GM21381 (cell line): ENCODE data around the gene GALK2.
"Not testable (repeated sequence)": the region's sequence is repeated elsewhere in the genome, so short reads cannot be mapped to it uniquely, and the experiment has no call there.

Experiments used
- ATAC-seq: cut with Tn5 transposase; IDR thresholded peaks from one replicate; pipeline ENCODE4 v1.9.1; 2021; ENCODE audit warnings: mild to moderate bottlenecking, moderate library complexity; ENCODE audit not compliant: unreplicated experiment

GALK2 gene

GRCh38 chr15:49163678-49164077 lies 6.4 kb upstream of the GALK2 start:
- ATAC-seq, result no peak

DNA sequence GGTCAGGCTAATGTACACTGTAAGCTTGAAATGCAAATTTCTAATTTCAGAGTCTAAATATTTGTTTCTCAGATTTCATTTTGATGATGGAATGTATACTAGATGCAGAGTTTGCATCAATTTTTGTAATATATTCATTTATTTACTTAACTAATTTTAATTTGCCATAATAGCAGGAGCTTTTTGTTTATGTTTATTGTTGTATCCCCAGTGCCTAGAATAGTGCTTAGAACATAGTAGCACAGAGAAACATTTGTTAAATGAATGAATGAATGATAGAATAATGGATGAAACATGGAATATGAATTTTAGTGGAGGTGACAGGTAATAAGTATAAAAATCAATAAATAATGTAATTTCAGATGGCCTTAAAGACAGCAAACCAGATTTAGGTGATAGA lies 5.2 kb upstream of the GALK2 start:
- ATAC-seq, result no peak

- ATAC-seq, result no peak
Measured at GRCh38 chr15:49168016-49168415, 2.0 kb upstream of the GALK2 start.

DNA sequence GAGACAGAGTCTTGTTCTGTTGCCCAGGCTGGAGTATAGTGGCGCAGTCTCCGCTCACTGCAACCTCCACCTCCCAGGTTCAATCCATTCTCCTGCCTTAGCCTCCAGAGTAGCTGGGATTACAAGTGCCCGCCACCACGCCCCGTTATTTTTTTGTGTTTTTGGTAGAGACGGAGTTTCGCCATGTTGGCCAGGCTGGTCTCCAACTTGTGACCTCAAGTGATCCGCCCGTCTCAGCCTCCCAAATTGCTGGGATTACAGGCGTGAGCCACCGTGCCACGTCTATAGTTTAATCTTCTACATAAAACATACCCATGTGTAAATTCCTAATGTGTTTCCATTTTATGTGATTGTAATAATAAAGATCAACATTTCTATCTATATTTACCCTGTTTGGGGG lies 1.7 kb downstream of the GALK2 start:
- no peak for ATAC-seq

DNA sequence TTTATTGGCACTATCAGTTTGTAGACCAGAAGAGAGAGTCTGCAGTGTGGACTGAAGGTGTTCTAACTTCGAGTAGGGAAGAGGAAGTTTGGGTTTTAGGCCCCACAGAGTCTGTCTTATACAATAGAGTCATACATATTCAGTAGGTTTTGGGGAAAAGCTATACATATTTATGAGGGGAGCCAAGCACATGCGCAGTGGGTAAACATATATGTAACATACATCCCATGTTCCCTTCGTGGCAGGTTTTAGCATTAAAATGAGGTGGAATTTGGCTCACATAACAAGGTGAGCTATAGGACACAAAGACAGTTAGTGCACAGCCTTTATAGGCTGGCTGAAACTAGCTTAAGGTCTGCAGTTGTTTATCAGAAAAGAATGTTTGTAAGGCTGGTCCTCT lies 4.9 kb downstream of the GALK2 start:
- no peak for ATAC-seq

DNA sequence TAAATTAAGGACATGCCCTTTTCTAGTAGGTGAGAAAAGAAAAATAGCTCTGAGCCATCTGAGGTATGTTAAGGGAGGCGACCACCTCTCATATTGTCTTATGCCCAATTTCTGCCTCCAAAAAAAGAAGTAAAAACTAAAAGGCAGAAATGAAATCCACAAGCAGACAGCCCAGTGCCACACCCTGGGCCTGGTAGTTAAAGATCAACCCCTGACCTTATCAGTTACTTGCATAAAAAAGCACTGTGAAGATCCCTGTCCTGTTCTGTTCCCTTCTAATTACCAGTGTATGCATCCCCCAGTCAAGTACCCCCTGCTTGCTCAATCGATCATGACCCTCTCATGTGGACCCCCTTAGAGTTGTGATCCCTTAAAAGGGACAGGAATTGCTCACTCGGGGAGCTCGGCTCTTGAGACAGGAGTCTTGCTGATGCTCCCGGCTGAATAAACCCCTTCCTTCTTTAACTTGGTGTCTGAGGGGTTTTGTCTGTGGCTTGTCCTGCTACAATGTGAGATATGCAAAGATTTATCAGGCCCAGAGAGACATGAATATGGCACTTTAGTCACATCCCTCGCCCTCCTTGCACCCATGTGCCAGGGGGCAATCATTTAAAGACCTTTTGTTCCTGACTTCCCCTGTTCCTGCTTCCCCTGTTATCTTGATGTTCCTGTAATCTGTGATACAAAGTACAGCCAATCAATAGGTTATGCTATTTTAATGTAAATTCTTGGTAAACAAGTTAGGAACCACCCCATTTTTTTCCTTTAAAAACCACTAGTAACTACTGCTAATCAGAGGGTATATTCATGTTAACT lies 5.7 kb downstream of the GALK2 start:
- ATAC-seq, result not testable (repeated sequence)

GRCh38 chr15:49178497-49178896 lies 8.4 kb downstream of the GALK2 start:
- no peak for ATAC-seq

- ATAC-seq, result no peak
Measured at GRCh38 chr15:49179433-49180190, 9.6 kb downstream of the GALK2 start.

DNA sequence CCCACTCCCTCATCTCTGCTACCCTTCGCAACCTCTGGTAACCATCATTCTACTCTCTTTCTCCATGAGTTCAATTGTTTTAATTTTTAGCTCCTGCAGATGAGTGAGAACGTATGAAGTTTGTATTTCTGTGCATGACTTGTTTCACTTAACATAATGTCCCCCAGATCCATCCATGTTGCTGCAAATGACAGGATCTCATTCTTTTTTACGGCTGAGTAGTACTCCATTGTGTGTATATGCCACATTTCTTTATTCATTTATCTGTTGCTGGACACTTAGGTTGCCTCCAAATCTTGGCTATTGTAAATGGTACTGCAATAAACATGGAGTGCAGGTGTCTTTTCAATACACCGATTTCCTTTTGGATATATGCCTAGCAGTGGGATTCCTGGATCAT lies 12.1 kb downstream of the GALK2 start:
- no peak for ATAC-seq

GRCh38 chr15:49183741-49184140 lies 13.7 kb downstream of the GALK2 start:
- ATAC-seq, result not testable (repeated sequence)

DNA sequence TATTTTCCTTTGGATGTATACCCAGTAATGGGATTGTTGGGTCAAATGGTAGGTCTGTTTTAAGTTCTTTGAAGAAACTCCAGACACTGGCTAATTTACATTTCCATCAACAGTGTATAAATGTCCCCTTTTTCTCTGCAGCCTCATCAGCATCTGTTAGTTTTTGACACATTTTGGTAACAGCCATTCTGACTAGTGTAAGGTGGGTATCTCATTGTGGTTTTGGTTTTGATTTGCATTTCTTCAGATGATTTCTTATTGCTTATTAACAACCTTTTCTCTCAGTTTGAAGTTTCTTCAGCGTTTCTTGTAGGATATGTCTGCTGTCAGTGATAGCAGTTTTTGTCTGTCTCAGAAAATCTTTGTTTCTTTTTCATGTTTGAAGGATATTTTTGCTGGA lies 15.4 kb downstream of the GALK2 start:
- ATAC-seq, result peak; percentile 83

GRCh38 chr15:49187549-49188245 lies 17.6 kb downstream of the GALK2 start:
- no peak for ATAC-seq

GRCh38 chr15:49188933-49189332 lies 18.9 kb downstream of the GALK2 start:
- no peak for ATAC-seq

GRCh38 chr15:49189631-49190030 lies 19.6 kb downstream of the GALK2 start:
- ATAC-seq, result no peak

DNA sequence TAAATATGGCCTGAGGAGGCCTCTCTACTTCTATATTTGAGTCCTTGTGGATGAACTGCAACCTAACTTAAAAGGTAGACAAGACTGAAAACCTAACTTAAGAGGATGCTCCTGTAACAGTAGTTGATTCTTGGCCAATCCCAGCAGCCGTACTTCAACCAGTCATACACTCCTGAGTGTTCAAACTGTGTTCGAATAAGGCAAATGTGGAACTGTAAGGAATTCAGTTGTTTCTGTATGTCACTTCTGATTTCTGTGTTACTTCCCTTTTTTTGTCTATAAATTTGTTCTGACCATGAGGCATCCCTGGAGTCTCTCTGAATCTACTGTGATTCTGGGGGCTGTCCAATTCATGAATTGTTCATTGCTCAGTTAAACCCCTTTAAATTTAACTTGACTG lies 20.5 kb downstream of the GALK2 start:
- ATAC-seq, result no peak

DNA sequence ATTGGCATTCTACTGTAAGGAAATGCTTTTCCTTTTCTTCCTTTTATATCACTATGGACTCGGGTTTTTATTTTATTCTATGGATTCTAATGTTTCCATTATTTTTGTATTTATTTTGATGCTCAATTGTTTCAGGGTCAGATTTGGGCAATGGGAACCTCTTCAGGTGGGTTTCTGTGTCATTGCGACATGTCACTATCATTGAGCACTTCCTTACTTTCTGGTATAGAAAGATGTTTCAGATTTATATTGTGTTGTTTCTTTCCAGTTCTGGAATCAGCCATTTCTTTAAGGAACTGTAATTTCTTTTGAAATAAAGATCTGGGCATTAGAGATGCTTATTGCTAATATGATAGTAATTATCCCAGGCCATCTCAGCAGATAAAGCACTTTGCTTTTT lies 21.8 kb downstream of the GALK2 start:
- ATAC-seq, result no peak

- ATAC-seq, result no peak
Measured at GRCh38 chr15:49196856-49197255, 26.8 kb downstream of the GALK2 start.

DNA sequence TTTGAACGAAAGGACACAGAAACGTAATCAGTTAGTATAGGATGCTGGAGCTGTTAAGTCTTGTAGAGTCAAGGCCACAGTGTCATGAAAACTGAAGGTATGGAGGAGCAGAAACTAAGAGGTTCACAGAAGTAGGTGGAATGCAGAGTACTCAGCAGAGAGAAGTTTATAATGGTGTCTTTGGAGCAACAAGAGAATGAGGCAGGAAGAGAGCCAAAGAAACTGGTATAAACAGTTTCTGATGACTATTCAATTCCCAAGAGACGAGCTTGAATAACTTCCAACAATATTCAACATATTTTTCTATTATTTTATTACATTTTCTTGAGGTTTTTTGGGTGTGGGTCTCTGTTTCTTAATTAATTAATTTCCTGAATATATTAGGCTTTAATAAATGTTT lies 29.6 kb downstream of the GALK2 start:
- ATAC-seq, result no peak

DNA sequence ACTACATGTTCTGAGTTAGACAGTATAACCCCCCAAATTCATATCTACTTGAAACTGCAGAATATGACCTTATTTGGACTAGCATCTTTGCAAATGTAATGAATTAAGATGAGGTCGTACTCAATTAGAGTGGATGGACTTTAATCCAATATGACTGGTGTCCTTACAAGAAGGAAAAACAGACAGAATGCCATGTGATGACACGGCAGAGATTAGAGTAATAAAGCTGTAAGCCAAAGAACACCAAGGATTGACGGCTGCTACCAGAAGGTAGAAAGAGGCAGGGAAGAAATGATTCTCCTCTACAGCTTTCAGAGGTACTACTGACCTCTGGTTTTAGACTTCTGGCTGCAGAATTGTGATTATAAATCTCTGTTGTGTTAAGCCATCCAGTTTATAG lies 30.3 kb downstream of the GALK2 start:
- ATAC-seq, result no peak

DNA sequence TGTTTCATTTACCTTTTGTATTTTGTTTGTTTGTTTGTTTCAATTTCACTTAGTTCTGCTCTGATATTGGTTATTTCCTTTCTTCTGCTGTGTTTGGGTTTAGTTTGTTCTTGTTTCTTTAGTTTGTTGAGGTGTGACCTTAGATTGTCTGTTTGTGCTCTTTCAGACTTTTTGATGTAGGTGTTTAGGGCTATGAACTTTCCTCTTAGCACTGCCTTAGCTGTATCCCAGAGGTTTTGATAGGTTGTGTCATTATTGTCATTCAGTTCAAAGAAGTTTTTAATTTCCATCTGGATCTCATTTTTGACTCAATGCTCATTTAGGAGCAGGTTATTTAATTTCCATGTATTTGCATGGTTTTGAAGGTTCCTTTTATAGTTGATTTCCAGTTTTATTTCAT lies 38.1 kb downstream of the GALK2 start:
- ATAC-seq, result not testable (repeated sequence)

GRCh38 chr15:49212897-49213296 lies 42.9 kb downstream of the GALK2 start:
- ATAC-seq, result no peak
